SK-N-SH (cell line): ENCODE data around the gene RAD51B. TPM values are rescaled to one million over a fixed set of nuclear protein-coding genes. Genes with fewer than 3 reads are reported as not detected.

Source experiments
- CTCF ChIA-PET: fragments of 300-600, 350-600 bp; formaldehyde crosslinking; extraction: SDS; loops from one replicate; lab custom pipeline; 2021; lab: Yijun Ruan, JAX
- POLR2A ChIA-PET: fragments of 350-600 bp; sonication (Branson Sonifier 250); formaldehyde crosslinking; extraction: SDS; loops from one replicate; lab custom pipeline; 2020; ENCODE audit warnings: antibody characterized with exemption, inconsistent platforms; lab: Yijun Ruan, JAX
- DNase-seq: peaks from one replicate; pipeline ENCODE4 v3.0.0; 2012
- H2AFZ ChIP-seq: fragments of 200-600 bp; sonication (generic); 2 replicates; pipeline ENCODE4 v1.8.1; 2016; ENCODE audit warnings: antibody characterized with exemption, mild to moderate bottlenecking, low read depth
- H3F3A ChIP-seq: fragments of 200-600 bp; sonication (generic); replicated peaks from 2 replicates; pipeline ENCODE3; 2016; ENCODE audit warnings: antibody characterized with exemption, mild to moderate bottlenecking; ENCODE audit not compliant: insufficient read depth
- H3K27ac ChIP-seq, 2 experiments: fragments of 200-500 bp in 1 of 2; fragments of 200-600 bp in 1 of 2; sonication (Bioruptor generic) in 1 of 2; sonication (generic), shearing (Covaris generic) in 1 of 2; 2 replicates each; pipeline versions ENCODE4 v1.5.1 to v1.6.1; 2014 to 2016; ENCODE audit warnings: low read depth in 2 of 2, inconsistent platforms in 1 of 2, low read length in 1 of 2, mild to moderate bottlenecking in 1 of 2, mixed read lengths in 1 of 2
- H3K27me3 ChIP-seq: fragments of 200-600 bp; sonication (generic), shearing (Covaris generic); 2 replicates; pipeline ENCODE4 v1.6.1; 2016; ENCODE audit warnings: mixed run types; ENCODE audit not compliant: insufficient read depth
- H3K36me3 ChIP-seq, 2 experiments: fragments of 200-500 bp in 1 of 2; fragments of 200-600 bp in 1 of 2; sonication (Bioruptor generic) in 1 of 2; sonication (generic) in 1 of 2; replicated peaks in 1 of 2; 2 replicates each; pipeline versions ENCODE3 to v1.5.1; 2014 to 2016; ENCODE audit warnings: low read length in 1 of 2, mild to moderate bottlenecking in 1 of 2; ENCODE audit not compliant: insufficient read depth in 2 of 2, control insufficient read depth in 1 of 2
- H3K4me1 ChIP-seq, 2 experiments: fragments of 200-500 bp in 1 of 2; fragments of 200-600 bp in 1 of 2; sonication (Bioruptor generic) in 1 of 2; sonication (generic), shearing (Covaris generic) in 1 of 2; 2 replicates each; pipeline versions ENCODE4 v1.5.1 to v1.6.1; 2014 to 2016; ENCODE audit warnings: low read depth in 1 of 2, low read length in 1 of 2, mixed run types in 1 of 2; ENCODE audit not compliant: insufficient read depth in 2 of 2, control insufficient read depth in 1 of 2
- H3K4me2 ChIP-seq: fragments of 200-600 bp; sonication (generic), shearing (Covaris generic); 2 replicates; pipeline ENCODE4 v1.6.1; 2017; ENCODE audit warnings: mixed run types
- H3K4me3 ChIP-seq, 2 experiments: fragments of 200-500 bp in 1 of 2; fragments of 200-600 bp in 1 of 2; sonication (Bioruptor generic) in 1 of 2; sonication (generic), shearing (Covaris generic) in 1 of 2; 2 replicates each; pipeline versions ENCODE4 v1.5.1 to v1.8.1; 2014 to 2016; ENCODE audit warnings: low read depth in 2 of 2, inconsistent platforms in 1 of 2, low read length in 1 of 2, mild to moderate bottlenecking in 1 of 2, mixed read lengths in 1 of 2, moderate library complexity in 1 of 2
- H3K79me2 ChIP-seq: fragments of 200-600 bp; sonication (generic); 2 replicates; pipeline ENCODE4 v1.8.1; 2017; ENCODE audit warnings: mild to moderate bottlenecking; ENCODE audit not compliant: insufficient read depth
- H3K9ac ChIP-seq: fragments of 200-600 bp; sonication (generic); 2 replicates; pipeline ENCODE4 v1.6.1; 2017; ENCODE audit warnings: mixed run types
- H3K9me2 ChIP-seq: fragments of 200-600 bp; sonication (generic); 2 replicates; pipeline ENCODE4 v1.6.1; 2017; ENCODE audit warnings: mixed run types
- H3K9me3 ChIP-seq: fragments of 200-600 bp; sonication (generic); 2 replicates; pipeline ENCODE4 v1.6.1; 2017; ENCODE audit warnings: mixed run types, mild to moderate bottlenecking, moderate library complexity
- H4K20me1 ChIP-seq: fragments of 200-600 bp; sonication (generic); 2 replicates; pipeline ENCODE4 v1.6.1; 2017; ENCODE audit warnings: mild to moderate bottlenecking, mixed run types; ENCODE audit not compliant: insufficient read depth
- EP300 ChIP-seq, 2 experiments: IDR thresholded peaks; 2 replicates each; pipeline versions ENCODE4 v1.4.0 to v1.6.1; 2012; ENCODE audit warnings: borderline replicate concordance in 1 of 2, low read depth in 1 of 2, low read length in 1 of 2
- EZH2phosphoT487 ChIP-seq: fragments of 200-600 bp; sonication (generic); IDR thresholded peaks from 2 replicates; pipeline ENCODE4 v1.6.1; 2017; ENCODE audit warnings: low read depth, mixed run types, mild to moderate bottlenecking, antibody characterized with exemption, moderate library complexity, borderline replicate concordance
- FOXM1 ChIP-seq: IDR thresholded peaks from 2 replicates; pipeline ENCODE4 v1.4.0; 2012; ENCODE audit warnings: low read depth, mild to moderate bottlenecking
- GATA2 ChIP-seq: sonication (generic); formaldehyde crosslinking; IDR thresholded peaks from 2 replicates; pipeline ENCODE4 v1.5.0; 2020; ENCODE audit warnings: mild to moderate bottlenecking, missing genetic modification reagents
- IRF3 ChIP-seq: fragments of 150-350 bp; IDR thresholded peaks from 2 replicates; pipeline ENCODE4 v1.6.1; 2016; ENCODE audit warnings: mild to moderate bottlenecking, low read depth, low read length
- JUND ChIP-seq: IDR thresholded peaks from 2 replicates; pipeline ENCODE4 v1.4.0; 2012
- MAX ChIP-seq: IDR thresholded peaks from 2 replicates; pipeline ENCODE4 v1.4.0; 2012; ENCODE audit warnings: low read depth
- MEF2A ChIP-seq: IDR thresholded peaks from 2 replicates; pipeline ENCODE4 v1.4.0; 2012; ENCODE audit warnings: low read depth, borderline replicate concordance
- NFIC ChIP-seq: IDR thresholded peaks from 2 replicates; pipeline ENCODE4 v1.4.0; 2012; ENCODE audit warnings: borderline replicate concordance
- NRF1 ChIP-seq: IDR thresholded peaks from 2 replicates; pipeline ENCODE4 v1.6.1; 2012; ENCODE audit warnings: low read depth, mild to moderate bottlenecking, low read length
- POLR2AphosphoS5 ChIP-seq: IDR thresholded peaks from 2 replicates; pipeline ENCODE4 v1.6.1; 2012; ENCODE audit warnings: low read depth, low read length
- RAD21 ChIP-seq: IDR thresholded peaks from 2 replicates; pipeline ENCODE4 v1.6.1; 2012; ENCODE audit warnings: mild to moderate bottlenecking, low read length
- SIN3A ChIP-seq: IDR thresholded peaks from 2 replicates; pipeline ENCODE4 v1.6.1; 2012; ENCODE audit warnings: low read depth, mild to moderate bottlenecking, low read length, moderate library complexity, borderline replicate concordance
- TCF12 ChIP-seq: IDR thresholded peaks from 2 replicates; pipeline ENCODE4 v1.4.0; 2012
- TEAD4 ChIP-seq: IDR thresholded peaks from 2 replicates; pipeline ENCODE4 v1.4.0; 2012; ENCODE audit warnings: mild to moderate bottlenecking, borderline replicate concordance; ENCODE audit not compliant: insufficient read depth
- WGBS: methylation state at CpG from one replicate; pipeline ENCODE4 v1.1.6; 2017; ENCODE audit warnings: low lambda C conversion rate; 5-methylcytosine and 5-hydroxymethylcytosine counted together
- polyA plus RNA-seq, 3 experiments: library from polyadenylated mRNA; depleted of rRNA; stranded (reverse); fragments of >200 nt; gene quantifications; 2 replicates each; pipeline ENCODE4 v1.2.3, GENCODE V29; 2012
- TF ChIP-seq, protein P1 (sequence below): IDR thresholded peaks from 2 replicates; pipeline ENCODE4 v1.6.1; 2012; ENCODE audit warnings: mild to moderate bottlenecking, low read depth, low read length, moderate library complexity
- TF ChIP-seq, protein P2 (sequence below): IDR thresholded peaks from 2 replicates; pipeline ENCODE4; 2012

RAD51B gene
- polyA plus RNA-seq, 1 of the 3 experiments (the other 2 are of a cell fraction), result 6.0 TPM

- Histone ChIP-seq H3K9me2 (no peaks in the 10 kb centered on the region), H3K4me1 (peaks cover 3% of the 10 kb centered on the region in 2 experiments; a peak in 3 of 4 replicates), H3K9me3 (no peaks in the 10 kb centered on the region), H3K27ac (no peak overlapping the region), H3K79me2 (no peaks in the 10 kb centered on the region), H2AFZ (no peak overlapping the region), H3K36me3 (no peaks in the 10 kb centered on the region), H3K27me3 (no peaks in the 10 kb centered on the region), H3K4me2 (no peak overlapping the region), H3K9ac (no peak overlapping the region), H4K20me1 (no peaks in the 10 kb centered on the region), H3F3A (no peaks in the 10 kb centered on the region), H3K4me3 (no peak overlapping the region)
- TF ChIP-seq EZH2phosphoT487 (no peak), JUND (no peak), IRF3 (no peak), EP300 (IDR thresholded peaks at IDR 0.05; ENCODE audit: borderline replicate concordance in 1 of 2, low read depth in 1 of 2, low read length in 1 of 2) (no peak), TCF12 (no peak), TEAD4 (no peak), NRF1 (no peak), FOXM1 (no peak), MAX (no peak), RAD21 (no peak), GATA2 (CRISPR knock-in tag) (no peak), POLR2AphosphoS5 (no peak), MEF2A (no peak), SIN3A (no peak), NFIC (no peak)
- TF ChIP-seq, protein P1, sequence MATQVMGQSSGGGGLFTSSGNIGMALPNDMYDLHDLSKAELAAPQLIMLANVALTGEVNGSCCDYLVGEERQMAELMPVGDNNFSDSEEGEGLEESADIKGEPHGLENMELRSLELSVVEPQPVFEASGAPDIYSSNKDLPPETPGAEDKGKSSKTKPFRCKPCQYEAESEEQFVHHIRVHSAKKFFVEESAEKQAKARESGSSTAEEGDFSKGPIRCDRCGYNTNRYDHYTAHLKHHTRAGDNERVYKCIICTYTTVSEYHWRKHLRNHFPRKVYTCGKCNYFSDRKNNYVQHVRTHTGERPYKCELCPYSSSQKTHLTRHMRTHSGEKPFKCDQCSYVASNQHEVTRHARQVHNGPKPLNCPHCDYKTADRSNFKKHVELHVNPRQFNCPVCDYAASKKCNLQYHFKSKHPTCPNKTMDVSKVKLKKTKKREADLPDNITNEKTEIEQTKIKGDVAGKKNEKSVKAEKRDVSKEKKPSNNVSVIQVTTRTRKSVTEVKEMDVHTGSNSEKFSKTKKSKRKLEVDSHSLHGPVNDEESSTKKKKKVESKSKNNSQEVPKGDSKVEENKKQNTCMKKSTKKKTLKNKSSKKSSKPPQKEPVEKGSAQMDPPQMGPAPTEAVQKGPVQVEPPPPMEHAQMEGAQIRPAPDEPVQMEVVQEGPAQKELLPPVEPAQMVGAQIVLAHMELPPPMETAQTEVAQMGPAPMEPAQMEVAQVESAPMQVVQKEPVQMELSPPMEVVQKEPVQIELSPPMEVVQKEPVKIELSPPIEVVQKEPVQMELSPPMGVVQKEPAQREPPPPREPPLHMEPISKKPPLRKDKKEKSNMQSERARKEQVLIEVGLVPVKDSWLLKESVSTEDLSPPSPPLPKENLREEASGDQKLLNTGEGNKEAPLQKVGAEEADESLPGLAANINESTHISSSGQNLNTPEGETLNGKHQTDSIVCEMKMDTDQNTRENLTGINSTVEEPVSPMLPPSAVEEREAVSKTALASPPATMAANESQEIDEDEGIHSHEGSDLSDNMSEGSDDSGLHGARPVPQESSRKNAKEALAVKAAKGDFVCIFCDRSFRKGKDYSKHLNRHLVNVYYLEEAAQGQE, result no peak
- TF ChIP-seq, protein P2, sequence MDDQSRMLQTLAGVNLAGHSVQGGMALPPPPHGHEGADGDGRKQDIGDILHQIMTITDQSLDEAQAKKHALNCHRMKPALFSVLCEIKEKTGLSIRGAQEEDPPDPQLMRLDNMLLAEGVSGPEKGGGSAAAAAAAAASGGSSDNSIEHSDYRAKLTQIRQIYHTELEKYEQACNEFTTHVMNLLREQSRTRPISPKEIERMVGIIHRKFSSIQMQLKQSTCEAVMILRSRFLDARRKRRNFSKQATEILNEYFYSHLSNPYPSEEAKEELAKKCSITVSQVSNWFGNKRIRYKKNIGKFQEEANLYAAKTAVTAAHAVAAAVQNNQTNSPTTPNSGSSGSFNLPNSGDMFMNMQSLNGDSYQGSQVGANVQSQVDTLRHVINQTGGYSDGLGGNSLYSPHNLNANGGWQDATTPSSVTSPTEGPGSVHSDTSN, result no peak
- DNase-seq, result no peak
- ChIA-PET CTCF (no interaction called here), POLR2A (no interaction called here)
- 97% methylated on average over 2 of the region's 2 CpGs for WGBS
Measured at GRCh38 chr14:68482018-68482417, 662.4 kb downstream of the RAD51B start.
